ENCODE data around the gene CBR4. TPM values are rescaled to one million over a fixed set of nuclear protein-coding genes. Genes with fewer than 3 reads are reported as not detected.

CBR4 gene
- total and polyA plus RNA-seq, 2 donors (not counting 3 experiments of a cell fraction or from before 2014, with no cell fraction given) = 4.8 to 26.3 TPM

DNA sequence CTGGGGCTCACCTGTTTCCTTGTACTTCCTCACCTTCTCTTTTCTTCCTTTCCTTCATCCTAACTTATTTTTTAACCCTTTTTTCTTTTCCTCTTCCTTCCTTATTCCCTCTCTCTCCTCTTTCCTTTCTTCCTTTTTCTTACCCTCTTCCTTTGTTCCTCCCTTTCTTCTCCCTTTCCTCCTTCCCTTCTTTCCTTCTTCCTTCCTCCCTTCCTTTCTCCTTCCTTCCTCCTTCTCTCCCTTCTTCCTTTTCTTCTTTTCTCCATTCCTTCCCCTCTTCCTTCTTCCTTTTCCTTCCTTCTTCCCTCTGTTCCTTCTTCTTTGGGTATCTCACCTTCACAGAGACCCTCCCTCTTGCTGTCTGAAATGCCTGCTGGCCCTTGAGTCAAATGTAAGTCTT is 22.1 kb upstream of the CBR4 start:
- Histone ChIP-seq H3K27ac (ENCODE audit: insufficient read depth, low read depth, low read length) (no peak overlapping the region), H3K36me3 (ENCODE audit: control insufficient read depth in 2 of 2, extremely low read depth in 1 of 2, insufficient read depth in 2 of 2, low read length in 2 of 2) (no peaks in the 10 kb centered on the region), H3K4me3 (replicated peaks in 1 of 3; ENCODE audit: insufficient read depth in 1 of 3, low read depth in 1 of 3, low read length in 3 of 3) (no peak overlapping the region), H3K4me1 (ENCODE audit: control insufficient read depth, extremely low read depth, insufficient read depth, low read length) (peaks cover 9% of the 10 kb centered on the region), H3K27me3 (ENCODE audit: control insufficient read depth in 2 of 2, insufficient read depth in 2 of 2, low read length in 2 of 2) (no peaks in the 10 kb centered on the region), H3K79me2 (ENCODE audit: control insufficient read depth, insufficient read depth, low read length) (no peaks in the 10 kb centered on the region), H2AFZ (ENCODE audit: low read depth, low read length) (no peak overlapping the region), H3K9me3 (replicated peaks; ENCODE audit: control insufficient read depth, insufficient read depth, low read length) (no peaks in the 10 kb centered on the region), H3K4me2 (ENCODE audit: insufficient read depth, low read length) (no peak overlapping the region), H3K9ac (replicated peaks; ENCODE audit: extremely low read depth, insufficient read depth, low read length) (no peak overlapping the region), H4K20me1 (replicated peaks; ENCODE audit: control insufficient read depth, extremely low read depth, insufficient read depth, low read length) (no peaks in the 10 kb centered on the region), H3K9me1 (replicated peaks; ENCODE audit: control insufficient read depth, extremely low read depth, insufficient read depth, low read length) (no peaks in the 10 kb centered on the region)
- intact Hi-C loops (cut with micrococcal nuclease) = no loop called here
- TF ChIP-seq FOS (IDR thresholded peaks at IDR 0.05; ENCODE audit: borderline replicate concordance, insufficient read depth, low read length) (no peak), EZH2 (IDR thresholded peaks at IDR 0.05; ENCODE audit: borderline replicate concordance, low read depth, low read length, severe bottlenecking) (no peak), JUN (IDR thresholded peaks at IDR 0.05; ENCODE audit: borderline replicate concordance, insufficient read depth, insufficient read length, low read depth) (no peak), POLR2A (IDR thresholded peaks at IDR 0.05; ENCODE audit: low read depth, low read length) (no peak), MYC (IDR thresholded peaks at IDR 0.05; ENCODE audit: low read depth, low read length) (no peak), POLR2AphosphoS5 (IDR thresholded peaks at IDR 0.05; ENCODE audit: insufficient read depth, low read depth, low read length) (no peak), GATA2 (IDR thresholded peaks at IDR 0.05; ENCODE audit: insufficient read depth, insufficient read length, low read depth, low read length) (no peak)
- TF ChIP-seq, protein P1, sequence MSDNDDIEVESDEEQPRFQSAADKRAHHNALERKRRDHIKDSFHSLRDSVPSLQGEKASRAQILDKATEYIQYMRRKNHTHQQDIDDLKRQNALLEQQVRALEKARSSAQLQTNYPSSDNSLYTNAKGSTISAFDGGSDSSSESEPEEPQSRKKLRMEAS (IDR thresholded peaks at IDR 0.05; ENCODE audit: insufficient read depth, insufficient read length) = no peak
- TF ChIP-seq, protein P2, sequence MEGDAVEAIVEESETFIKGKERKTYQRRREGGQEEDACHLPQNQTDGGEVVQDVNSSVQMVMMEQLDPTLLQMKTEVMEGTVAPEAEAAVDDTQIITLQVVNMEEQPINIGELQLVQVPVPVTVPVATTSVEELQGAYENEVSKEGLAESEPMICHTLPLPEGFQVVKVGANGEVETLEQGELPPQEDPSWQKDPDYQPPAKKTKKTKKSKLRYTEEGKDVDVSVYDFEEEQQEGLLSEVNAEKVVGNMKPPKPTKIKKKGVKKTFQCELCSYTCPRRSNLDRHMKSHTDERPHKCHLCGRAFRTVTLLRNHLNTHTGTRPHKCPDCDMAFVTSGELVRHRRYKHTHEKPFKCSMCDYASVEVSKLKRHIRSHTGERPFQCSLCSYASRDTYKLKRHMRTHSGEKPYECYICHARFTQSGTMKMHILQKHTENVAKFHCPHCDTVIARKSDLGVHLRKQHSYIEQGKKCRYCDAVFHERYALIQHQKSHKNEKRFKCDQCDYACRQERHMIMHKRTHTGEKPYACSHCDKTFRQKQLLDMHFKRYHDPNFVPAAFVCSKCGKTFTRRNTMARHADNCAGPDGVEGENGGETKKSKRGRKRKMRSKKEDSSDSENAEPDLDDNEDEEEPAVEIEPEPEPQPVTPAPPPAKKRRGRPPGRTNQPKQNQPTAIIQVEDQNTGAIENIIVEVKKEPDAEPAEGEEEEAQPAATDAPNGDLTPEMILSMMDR (IDR thresholded peaks at IDR 0.05; ENCODE audit: extremely low read depth in 1 of 2, insufficient read depth in 1 of 2, low read depth in 1 of 2, low read length in 2 of 2) = no peak
- dilution Hi-C loops (cut with MboI; ENCODE audit: extremely low pct_ligation_motif_present, low sequenced_read_pairs) = no loop called here
- no TSS peak for BruUV-seq (replicated peaks)
- no peak for FAIRE-seq
- CTCF ChIA-PET = no interaction called here
- POLR2A ChIA-PET = no interaction called here
- no peak for DNase-seq (ENCODE audit: low read depth, low spot score)
